HEK293T (cell line): ENCODE data around the gene PLEKHA5.

Source experiments
- BHLHE40 ChIP-seq: fragments of 450-650 bp; IDR thresholded peaks from 2 replicates; pipeline ENCODE4 v1.6.1; 2016; ENCODE audit warnings: mild to moderate bottlenecking, moderate library complexity, borderline replicate concordance
- FOXA1 ChIP-seq: fragments of 450-650 bp; IDR thresholded peaks from 2 replicates; pipeline ENCODE4 v1.6.1; 2016; ENCODE audit warnings: mild to moderate bottlenecking
- FOXM1 ChIP-seq: fragments of 450-650 bp; IDR thresholded peaks from 2 replicates; pipeline ENCODE4 v1.6.1; 2017; ENCODE audit warnings: mild to moderate bottlenecking, borderline replicate concordance
- LEF1 ChIP-seq: fragments of 450-650 bp; IDR thresholded peaks from 2 replicates; pipeline ENCODE4 v1.6.1; 2017; ENCODE audit warnings: mild to moderate bottlenecking, borderline replicate concordance
- SUZ12 ChIP-seq: fragments of 450-650 bp; IDR thresholded peaks from 2 replicates; pipeline ENCODE4 v1.6.1; 2016; ENCODE audit warnings: mild to moderate bottlenecking

DNA sequence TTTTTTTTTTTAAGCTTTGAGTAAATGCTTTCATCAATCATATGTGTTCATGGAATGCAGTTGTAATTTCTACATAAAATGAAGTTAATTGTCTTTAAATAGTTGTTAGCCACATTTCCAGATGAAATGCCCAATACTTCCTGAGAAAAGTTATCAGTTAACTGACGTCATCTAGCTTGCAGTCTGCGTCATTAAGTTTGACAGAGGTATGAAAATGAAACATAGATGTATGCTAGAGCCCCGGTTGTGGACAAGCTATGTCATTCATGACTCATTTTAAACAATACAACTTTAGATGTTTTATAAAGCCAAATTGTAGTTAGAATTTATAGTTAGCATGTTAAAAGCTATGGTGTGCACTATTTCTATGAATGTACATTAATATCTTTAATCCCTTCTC lies 90.7 kb downstream of the PLEKHA5 start:
- no peak for TF ChIP-seq BHLHE40
- no peak for TF ChIP-seq LEF1
- TF ChIP-seq FOXM1 = no peak
- no peak for TF ChIP-seq SUZ12
- no peak for TF ChIP-seq FOXA1
